Vagina (tissue), 2 donors: Measurements from ENCODE around the gene POLE4. TPM values are rescaled to one million over a fixed set of nuclear protein-coding genes. Genes with fewer than 3 reads are reported as not detected.
A peak's percentile ranks its signal among the peaks of the same experiment; 100 is the strongest.

Source experiments
- DNase-seq, 2 donors: peaks; one replicate each; pipeline ENCODE4 v3.0.0-alpha.2; 2017; ENCODE audit errors: extremely low spot score in 2 of 2
- H3K27ac ChIP-seq: fragments of 200-600 bp; sonication (generic); one replicate; pipeline ENCODE4 v1.5.1; 2019
- H3K27me3 ChIP-seq: fragments of 200-600 bp; sonication (generic); one replicate; pipeline ENCODE4 v1.5.1; 2019
- H3K36me3 ChIP-seq, 2 donors: fragments of 200-600 bp; sonication (generic); one replicate each; pipeline ENCODE4 v1.5.1; 2017 to 2019
- H3K4me1 ChIP-seq: fragments of 200-600 bp; sonication (generic); one replicate; pipeline ENCODE4 v1.5.1; 2019
- H3K4me3 ChIP-seq, 2 donors: fragments of 200-600 bp; sonication (generic); 1 replicate in 1 of 2; 2 replicates in 1 of 2; pipeline ENCODE4 v1.5.1; 2016 to 2019
- H3K9me3 ChIP-seq: fragments of 200-600 bp; sonication (generic); one replicate; pipeline ENCODE4 v1.5.1; 2019
- POLR2A ChIP-seq, 2 donors: fragments of 450-650 bp; IDR thresholded peaks; one replicate each; pipeline ENCODE4 v1.6.1; 2017; ENCODE audit warnings: antibody characterized with exemption in 2 of 2, mild to moderate bottlenecking in 2 of 2, moderate library complexity in 2 of 2
- POLR2AphosphoS5 ChIP-seq, 2 donors: sonication (generic); formaldehyde crosslinking; IDR thresholded peaks; one replicate each; pipeline ENCODE4 v1.9.0; 2017; ENCODE audit warnings: antibody characterized with exemption in 2 of 2, mild to moderate bottlenecking in 2 of 2, low read depth in 1 of 2; ENCODE audit not compliant: insufficient read depth in 1 of 2
- intact Hi-C: fragments of 100-400 bp; cut with DNase I; formaldehyde crosslinking; loops from one replicate; pipeline ENCODE4 v1.15.1; 2023
- total RNA-seq: library from RNA; depleted of rRNA; stranded (reverse); fragments of >200 nt; gene quantifications from one replicate; pipeline ENCODE4 v1.2.3, GENCODE V29; 2016
- TF ChIP-seq, protein P1 (sequence below), 3 experiments: fragments of 450-650 bp in 2 of 3; fragments of 200-600 bp in 1 of 3; sonication (generic) in 1 of 3; IDR thresholded peaks; one replicate each; pipeline ENCODE4 v1.5.1; 2017 to 2019; ENCODE audit warnings: antibody characterized with exemption in 3 of 3, mild to moderate bottlenecking in 2 of 3, moderate library complexity in 2 of 3

The POLE4 gene
- total RNA-seq, 1 donor from 2014 or later = 21.6 TPM

DNA sequence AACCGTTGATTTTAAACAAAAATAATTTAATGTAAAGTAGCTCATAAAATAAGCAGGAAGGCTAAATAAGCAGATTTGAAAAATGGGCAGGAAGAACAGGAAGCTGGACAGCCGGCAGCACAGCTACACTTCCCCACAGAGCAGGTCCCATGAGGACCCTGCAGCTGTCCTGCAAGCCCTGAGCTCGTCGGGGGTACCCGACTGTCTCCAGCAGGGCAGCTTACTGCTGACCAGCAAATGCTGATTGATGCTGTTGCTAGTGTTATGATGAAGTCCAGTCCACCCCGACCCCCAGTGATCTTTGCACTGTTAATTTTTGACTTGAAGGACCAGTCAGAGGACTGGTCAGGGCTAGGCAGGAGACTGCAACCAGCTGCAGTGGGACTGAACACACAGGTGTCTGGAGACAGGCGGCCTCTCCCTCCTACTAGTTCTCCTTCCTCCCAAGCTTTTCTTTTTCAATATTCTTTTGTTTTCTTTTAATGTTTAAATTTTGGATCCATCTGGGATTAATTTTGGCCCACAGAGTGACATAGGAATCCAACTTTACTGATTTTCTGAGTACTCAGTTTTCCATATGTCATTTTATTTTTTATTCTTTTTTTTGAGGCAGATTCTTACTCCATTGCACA, 27.7 kb downstream of the POLE4 start:
- Histone ChIP-seq H3K4me3 (no peak overlapping the region), H3K36me3 (no peaks in the 10 kb centered on the region), H3K27ac (no peak overlapping the region), H3K9me3 (no peaks in the 10 kb centered on the region), H3K27me3 (no peaks in the 10 kb centered on the region), H3K4me1 (no peaks in the 10 kb centered on the region)
- no peak for DNase-seq
- no peak for TF ChIP-seq POLR2AphosphoS5 (IDR thresholded peaks at IDR 0.05; ENCODE audit: insufficient read depth in 1 of 2, low read depth in 1 of 2)
- intact Hi-C loops = no loop called here

DNA sequence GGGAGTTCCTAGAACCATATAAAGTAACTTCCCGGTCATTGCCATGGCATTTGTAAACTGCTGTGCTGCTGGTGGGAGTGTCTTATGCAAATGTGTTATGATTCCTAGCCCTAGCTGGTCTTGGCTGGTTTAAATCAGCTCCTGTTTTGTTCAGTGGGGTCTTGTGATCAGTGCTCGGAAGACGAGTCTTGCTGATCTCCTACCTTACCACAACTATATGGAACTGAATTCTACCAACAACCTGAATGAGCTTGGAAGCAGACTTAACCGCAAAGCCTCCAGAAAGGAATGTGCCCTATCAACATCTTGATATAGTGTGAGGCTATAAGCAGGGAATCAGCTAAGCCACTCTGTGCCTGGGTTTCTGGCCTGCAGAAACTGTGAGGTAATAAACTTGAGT, 33.5 kb downstream of the POLE4 start:
- no peak for DNase-seq
- no peaks in the 10 kb centered on the region for H3K4me1 ChIP-seq
- H3K36me3 ChIP-seq = no peaks in the 10 kb centered on the region
- TF ChIP-seq POLR2AphosphoS5 (IDR thresholded peaks at IDR 0.05; ENCODE audit: insufficient read depth in 1 of 2, low read depth in 1 of 2) (no peak), POLR2A (IDR thresholded peaks at IDR 0.05) (no peak)
- TF ChIP-seq, protein P1, sequence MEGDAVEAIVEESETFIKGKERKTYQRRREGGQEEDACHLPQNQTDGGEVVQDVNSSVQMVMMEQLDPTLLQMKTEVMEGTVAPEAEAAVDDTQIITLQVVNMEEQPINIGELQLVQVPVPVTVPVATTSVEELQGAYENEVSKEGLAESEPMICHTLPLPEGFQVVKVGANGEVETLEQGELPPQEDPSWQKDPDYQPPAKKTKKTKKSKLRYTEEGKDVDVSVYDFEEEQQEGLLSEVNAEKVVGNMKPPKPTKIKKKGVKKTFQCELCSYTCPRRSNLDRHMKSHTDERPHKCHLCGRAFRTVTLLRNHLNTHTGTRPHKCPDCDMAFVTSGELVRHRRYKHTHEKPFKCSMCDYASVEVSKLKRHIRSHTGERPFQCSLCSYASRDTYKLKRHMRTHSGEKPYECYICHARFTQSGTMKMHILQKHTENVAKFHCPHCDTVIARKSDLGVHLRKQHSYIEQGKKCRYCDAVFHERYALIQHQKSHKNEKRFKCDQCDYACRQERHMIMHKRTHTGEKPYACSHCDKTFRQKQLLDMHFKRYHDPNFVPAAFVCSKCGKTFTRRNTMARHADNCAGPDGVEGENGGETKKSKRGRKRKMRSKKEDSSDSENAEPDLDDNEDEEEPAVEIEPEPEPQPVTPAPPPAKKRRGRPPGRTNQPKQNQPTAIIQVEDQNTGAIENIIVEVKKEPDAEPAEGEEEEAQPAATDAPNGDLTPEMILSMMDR (IDR thresholded peaks at IDR 0.05) = no peak
- no peaks in the 10 kb centered on the region for H3K27me3 ChIP-seq
- no peak overlapping the region for H3K4me3 ChIP-seq
- intact Hi-C loops = no loop called here
- H3K9me3 ChIP-seq = no peaks in the 10 kb centered on the region
- no peak overlapping the region for H3K27ac ChIP-seq

DNA sequence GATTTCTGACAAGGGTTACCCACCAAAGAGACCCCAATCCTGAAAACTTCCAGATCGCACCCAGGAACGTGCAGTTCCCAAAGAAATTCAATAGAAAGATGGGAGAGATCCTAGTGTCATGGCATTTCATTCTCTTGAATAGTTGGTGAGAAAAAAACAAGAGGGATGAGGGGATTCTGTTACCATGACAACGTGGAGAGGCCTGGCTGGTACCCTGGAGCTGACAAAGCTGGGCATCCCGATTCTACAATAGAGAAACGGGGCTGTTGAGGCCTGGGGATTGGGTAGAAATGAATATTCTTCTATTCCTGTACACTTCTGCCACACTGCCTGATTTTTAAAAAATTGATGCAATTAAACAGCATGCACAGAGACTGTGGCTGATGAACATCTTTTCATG, 41.0 kb downstream of the POLE4 start:
- H3K27ac ChIP-seq = no peak overlapping the region
- no peaks in the 10 kb centered on the region for H3K27me3 ChIP-seq
- no peaks in the 10 kb centered on the region for H3K9me3 ChIP-seq
- intact Hi-C loops = no loop called here
- TF ChIP-seq POLR2AphosphoS5 (IDR thresholded peaks at IDR 0.05; ENCODE audit: insufficient read depth in 1 of 2, low read depth in 1 of 2) (no peak), POLR2A (IDR thresholded peaks at IDR 0.05) (no peak)
- TF ChIP-seq, protein P1 (IDR thresholded peaks at IDR 0.05) = no peak
- no peaks in the 10 kb centered on the region for H3K4me1 ChIP-seq
- DNase-seq = peak in 1 of 2 donors; percentile 34
- H3K4me3 ChIP-seq = no peak overlapping the region
- no peaks in the 10 kb centered on the region for H3K36me3 ChIP-seq

- H3K36me3 ChIP-seq = no peaks in the 10 kb centered on the region
- H3K9me3 ChIP-seq = no peaks in the 10 kb centered on the region
- H3K27ac ChIP-seq = no peak overlapping the region
- DNase-seq = peak in 1 of 2 donors; percentile 40
- H3K4me3 ChIP-seq = no peak overlapping the region
- H3K27me3 ChIP-seq = no peaks in the 10 kb centered on the region
- no peaks in the 10 kb centered on the region for H3K4me1 ChIP-seq
- TF ChIP-seq POLR2AphosphoS5 (IDR thresholded peaks at IDR 0.05; ENCODE audit: insufficient read depth in 1 of 2, low read depth in 1 of 2) (no peak), POLR2A (IDR thresholded peaks at IDR 0.05) (no peak)
- TF ChIP-seq, protein P1 (IDR thresholded peaks at IDR 0.05) = no peak
- intact Hi-C loops = no loop called here
Measured at GRCh38 chr2:75002007-75002406, 43.6 kb downstream of the POLE4 start.

DNA sequence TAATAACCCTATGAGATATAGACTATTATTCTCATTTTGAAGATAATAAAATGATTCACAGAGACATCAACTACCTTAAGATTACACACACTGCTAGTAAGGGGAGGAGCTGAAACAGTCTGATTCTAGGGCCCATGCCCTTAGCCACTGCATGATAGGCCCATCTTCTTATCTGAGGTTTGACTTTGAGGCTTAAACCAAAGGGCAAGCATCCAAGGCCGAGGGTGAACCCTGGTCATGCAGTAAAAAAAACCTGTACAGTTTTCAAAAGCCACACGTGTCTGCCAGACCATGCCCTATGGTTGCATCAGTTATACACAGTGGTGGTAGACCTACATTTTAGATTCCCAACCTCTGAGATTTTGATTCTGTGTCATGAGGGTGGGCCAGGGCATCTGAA, 44.8 kb downstream of the POLE4 start:
- Histone ChIP-seq H3K9me3 (no peaks in the 10 kb centered on the region), H3K27me3 (no peaks in the 10 kb centered on the region), H3K36me3 (no peaks in the 10 kb centered on the region), H3K27ac (no peak overlapping the region), H3K4me3 (no peak overlapping the region), H3K4me1 (no peaks in the 10 kb centered on the region)
- intact Hi-C loops = no loop called here
- peak in 1 of 2 donors; percentile 52 for DNase-seq
- TF ChIP-seq, protein P1 (IDR thresholded peaks at IDR 0.05) = no peak
- TF ChIP-seq POLR2AphosphoS5 (IDR thresholded peaks at IDR 0.05; ENCODE audit: insufficient read depth in 1 of 2, low read depth in 1 of 2) = no peak
- no peak for TF ChIP-seq POLR2A (IDR thresholded peaks at IDR 0.05)
